ENCODE measurements around the gene CCDC9B.

The CCDC9B gene

GRCh38 chr15:40286061-40286532, 54.6 kb downstream of the CCDC9B start:
- no peak for DNase-seq

GRCh38 chr15:40285554-40286011, 55.2 kb downstream of the CCDC9B start:
- DNase-seq: no peak

GRCh38 chr15:40285151-40285550, 55.6 kb downstream of the CCDC9B start:
- no peak for DNase-seq

- no peak for DNase-seq
These were observed 57.0 kb downstream of the CCDC9B start for GRCh38 chr15:40283615-40284300.

GRCh38 chr15:40282869-40283614, 57.7 kb downstream of the CCDC9B start, which contains the start of gene ANKRD63:
Gene ANKRD63 (minus strand): TSS chr15:40283064. CDS start chr15:40282586, 478 bp downstream.
- DNase-seq: peak in 1 of 2 experiments; percentile 4

- DNase-seq: no peak
These were observed 58.4 kb downstream of the CCDC9B start for GRCh38 chr15:40282147-40282868.

- no peak for DNase-seq
These were observed 59.0 kb downstream of the CCDC9B start for GRCh38 chr15:40281801-40282146.
